Activated CD4-positive, alpha-beta memory T cell treated with anti-CD3 and anti-CD28 coated beads, Interleukin-2, amount 10 ng/mL, durations not matched to agents 7 days and 5 days (primary cell): Measurements from ENCODE around the gene PAPLN. TPM values are rescaled to one million over a fixed set of nuclear protein-coding genes. Genes with fewer than 3 reads are reported as not detected.
"Not testable (repeated sequence)": the region's sequence is repeated elsewhere in the genome, so short reads cannot be mapped to it uniquely, and the experiment has no call there.

Experiments
- CTCF ChIA-PET: fragments of 350-600 bp; sonication (Branson Sonifier 250); formaldehyde crosslinking; loops from one replicate; lab custom pipeline; 2021; ENCODE audit warnings: antibody characterized with exemption, inconsistent platforms; lab: Charles Lee
- POLR2A ChIA-PET: fragments of 350-600 bp; sonication (Branson Sonifier 250); formaldehyde crosslinking; loops from one replicate; lab custom pipeline; 2021; ENCODE audit warnings: antibody characterized with exemption; lab: Charles Lee
- DNase-seq: peaks from one replicate; pipeline ENCODE4 v3.0.0-alpha.2; 2020
- H3K27ac Mint-ChIP-seq: one replicate; pipeline ENCODE4 v1.8.0; 2021; ENCODE audit warnings: mild to moderate bottlenecking, mixed read lengths
- H3K27me3 Mint-ChIP-seq: one replicate; pipeline ENCODE4 v1.8.0; 2021; ENCODE audit warnings: mixed read lengths
- H3K36me3 Mint-ChIP-seq: one replicate; pipeline ENCODE4 v1.8.0; 2021; ENCODE audit warnings: low read depth, mixed read lengths
- H3K4me1 Mint-ChIP-seq: one replicate; pipeline ENCODE4 v1.8.0; 2021; ENCODE audit warnings: mixed read lengths
- H3K4me3 Mint-ChIP-seq: one replicate; pipeline ENCODE4 v1.8.0; 2021; ENCODE audit warnings: mild to moderate bottlenecking, mixed read lengths
- H3K9me3 Mint-ChIP-seq: one replicate; pipeline ENCODE4 v1.8.0; 2021; ENCODE audit warnings: mixed read lengths
- total RNA-seq, 2 experiments: library from RNA; stranded (reverse); gene quantifications; one replicate each; pipeline ENCODE4 v1.2.3, GENCODE V29; 2021

Gene PAPLN
- 1 to 10 TPM; 1.4 to 1.6 TPM for total RNA-seq

GRCh38 chr14:73237219-73237785, at the start of gene PAPLN:
Gene PAPLN (plus strand): TSS chr14:73237506. CDS start chr14:73239779, 2,273 bp downstream.
- POLR2A ChIA-PET, result no interaction called here

DNA sequence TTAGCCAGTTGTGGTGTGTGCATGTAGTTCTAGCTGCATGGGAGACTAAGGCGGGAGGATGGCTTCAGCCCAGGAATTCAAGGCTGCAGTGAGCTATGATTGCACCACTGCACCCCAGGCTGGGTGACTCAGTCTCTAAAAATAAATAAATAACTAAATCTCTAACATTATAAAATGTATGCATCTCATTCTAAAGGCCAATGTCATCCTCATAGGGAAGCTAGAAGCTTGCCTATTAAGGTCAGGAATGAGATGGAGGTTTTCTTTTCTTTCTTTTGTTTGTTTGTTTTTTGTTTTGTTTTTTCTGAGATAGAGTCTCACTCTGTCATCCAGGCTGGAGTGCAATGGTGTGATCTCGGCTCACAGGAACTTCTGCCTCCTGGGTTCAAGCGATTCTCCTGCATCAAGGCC, 48.8 kb upstream of the PAPLN start:
- Mint-ChIP-seq H3K27ac (no peak overlapping the region), H3K4me3 (no peak overlapping the region), H3K9me3 (no peaks in the 10 kb centered on the region), H3K36me3 (peaks cover 30% of the 10 kb centered on the region), H3K4me1 (no peaks in the 10 kb centered on the region), H3K27me3 (no peaks in the 10 kb centered on the region)
- ChIA-PET POLR2A (no interaction called here), CTCF (no interaction called here)
- DNase-seq, result no peak

More at GRCh38 chr14:73237219-73237785, at the start of gene PAPLN:
- Mint-ChIP-seq H3K9me3 (no peaks in the 10 kb centered on the region), H3K4me3 (peak within 1 kb of the TSS; percentile 46), H3K4me1 (peaks cover 24% of the 10 kb centered on the region), H3K36me3 (peaks cover 3% of the 10 kb centered on the region), H3K27ac (no peak within 1 kb of the TSS), H3K27me3 (peaks cover 76% of the 10 kb centered on the region)
- CTCF ChIA-PET, result no interaction called here
- no peak for DNase-seq

GRCh38 chr14:73189651-73190050, 47.7 kb upstream of the PAPLN start:
- no peaks in the 10 kb centered on the region for H3K27me3 Mint-ChIP-seq
- H3K36me3 Mint-ChIP-seq, result peaks cover 34% of the 10 kb centered on the region
- no peaks in the 10 kb centered on the region for H3K4me1 Mint-ChIP-seq
- H3K27ac Mint-ChIP-seq, result no peak overlapping the region
- POLR2A ChIA-PET, result no interaction called here
- H3K9me3 Mint-ChIP-seq, result no peaks in the 10 kb centered on the region
- DNase-seq, result no peak
- H3K4me3 Mint-ChIP-seq, result no peak overlapping the region
- CTCF ChIA-PET, result no interaction called here

DNA sequence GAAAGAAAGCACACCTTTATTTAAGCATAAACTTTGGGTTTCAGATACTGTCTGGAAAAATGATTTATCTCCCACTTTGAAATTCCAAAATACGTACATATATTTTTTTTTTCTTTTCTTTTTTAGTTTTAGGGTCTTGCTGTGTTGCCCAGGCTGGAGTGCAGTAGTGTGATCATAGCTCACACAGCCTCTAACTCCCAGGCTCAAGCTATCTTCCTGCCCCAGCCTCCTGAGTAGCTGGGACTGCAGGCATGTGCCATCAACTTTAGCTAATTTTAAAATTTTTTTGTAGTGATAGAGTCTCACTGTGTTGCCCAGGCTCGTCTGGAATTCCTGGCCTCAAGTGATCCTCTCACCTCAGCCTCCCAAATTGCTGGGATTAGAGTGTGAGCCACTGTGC, 45.9 kb upstream of the PAPLN start:
- Mint-ChIP-seq H3K27ac (no peak overlapping the region), H3K4me1 (no peaks in the 10 kb centered on the region), H3K9me3 (no peaks in the 10 kb centered on the region), H3K36me3 (peaks cover 41% of the 10 kb centered on the region), H3K4me3 (no peak overlapping the region), H3K27me3 (no peaks in the 10 kb centered on the region)
- DNase-seq, result no peak
- POLR2A ChIA-PET, result no interaction called here
- CTCF ChIA-PET, result interaction anchor here (0.9 kb wide), 1 partner anchor 19 kb away, joined by 3 read pairs; no protein-coding TSS in a partner anchor

DNA sequence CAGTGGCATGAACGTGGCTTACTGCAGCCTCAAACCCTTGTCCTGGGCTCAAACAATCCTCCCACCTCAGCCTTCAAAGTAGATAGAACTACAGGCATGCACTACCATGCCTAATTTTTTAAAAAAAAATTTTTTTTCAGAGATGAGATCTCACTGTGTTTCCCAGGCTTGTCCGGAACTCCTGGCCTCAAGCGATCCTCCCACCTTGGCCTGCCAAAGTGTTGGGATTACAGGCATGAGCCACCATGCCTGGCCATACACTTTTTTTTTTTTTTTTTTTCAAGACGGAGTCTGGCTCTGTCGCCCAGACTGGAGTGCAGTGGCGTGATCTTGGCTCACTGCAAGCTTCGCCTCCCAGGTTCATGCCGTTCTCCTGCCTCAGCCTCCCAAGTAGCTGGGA, 43.0 kb upstream of the PAPLN start:
- POLR2A ChIA-PET, H3K27ac Mint-ChIP-seq, DNase-seq, H3K9me3 Mint-ChIP-seq, CTCF ChIA-PET, H3K4me3 Mint-ChIP-seq, H3K4me1 Mint-ChIP-seq, H3K27me3 Mint-ChIP-seq: not testable (repeated sequence)
- peaks cover 41% of the 10 kb centered on the region for H3K36me3 Mint-ChIP-seq

DNA sequence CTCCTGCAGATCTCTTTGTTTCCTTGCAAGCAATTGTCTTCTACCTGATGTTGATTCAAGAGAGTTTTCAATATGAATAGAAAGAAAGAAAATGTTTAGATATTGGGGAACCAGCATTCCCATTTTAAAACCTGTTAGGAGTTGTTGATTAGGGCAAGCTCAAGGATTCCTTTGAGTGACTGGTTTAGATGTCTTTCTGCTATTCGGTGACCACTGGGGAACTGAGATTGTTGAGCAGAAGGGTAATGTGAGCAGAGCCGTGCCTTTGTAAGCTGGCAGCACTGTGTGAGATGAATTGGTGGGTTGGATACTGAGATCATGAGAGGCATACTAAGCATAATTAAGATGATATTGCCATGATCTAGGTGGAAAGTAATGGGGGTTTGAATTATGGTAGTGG, 39.1 kb upstream of the PAPLN start:
- Mint-ChIP-seq H3K9me3 (no peaks in the 10 kb centered on the region), H3K4me3 (no peak overlapping the region), H3K36me3 (peaks cover 58% of the 10 kb centered on the region), H3K4me1 (no peaks in the 10 kb centered on the region), H3K27ac (no peak overlapping the region), H3K27me3 (no peaks in the 10 kb centered on the region)
- CTCF ChIA-PET, result interaction anchor here (0.9 kb wide), 1 partner anchor 11 kb away, joined by 3 read pairs; no protein-coding TSS in a partner anchor
- POLR2A ChIA-PET, result no interaction called here
- DNase-seq, result no peak

DNA sequence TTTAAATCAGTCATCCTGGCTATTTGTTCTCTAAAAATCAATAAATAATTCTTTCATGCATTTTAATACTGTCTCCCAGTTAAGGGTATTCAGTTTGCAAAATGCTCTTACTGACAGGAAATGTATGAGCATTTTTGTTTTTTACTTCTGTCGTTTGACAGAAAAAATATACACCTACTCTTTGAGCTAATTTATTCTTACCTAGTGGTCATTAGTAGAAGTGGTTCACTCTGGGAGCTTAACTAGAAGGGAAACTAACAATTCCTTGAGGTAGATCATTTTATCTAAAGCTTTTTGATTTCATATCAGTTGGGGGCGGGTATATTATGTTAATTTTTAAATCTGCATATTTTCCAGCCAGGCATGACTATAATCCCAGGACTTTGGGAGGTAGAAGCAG, 33.8 kb upstream of the PAPLN start:
- no peaks in the 10 kb centered on the region for H3K4me1 Mint-ChIP-seq
- no peaks in the 10 kb centered on the region for H3K27me3 Mint-ChIP-seq

DNA sequence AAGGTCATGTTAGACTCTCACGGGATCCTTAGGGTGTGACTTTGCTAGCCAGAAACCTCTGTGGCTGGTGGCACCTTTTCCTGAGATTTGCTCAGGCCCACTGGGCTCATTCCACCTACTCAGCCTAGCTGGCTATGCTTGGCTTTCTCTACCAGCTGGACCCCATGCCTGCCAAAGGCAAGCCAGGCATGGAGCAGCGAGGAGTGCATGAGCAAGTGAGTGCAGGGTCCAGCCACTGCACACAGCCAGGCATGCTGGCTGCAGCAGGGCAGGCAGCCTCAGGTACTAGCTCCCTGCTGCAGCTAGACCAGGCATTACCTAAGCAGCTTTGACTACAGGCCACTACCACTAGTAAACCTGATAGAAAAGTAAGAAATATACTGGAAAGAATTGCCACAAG, 29.7 kb upstream of the PAPLN start:
- H3K27ac Mint-ChIP-seq, result no peak overlapping the region
- H3K4me3 Mint-ChIP-seq, result no peak overlapping the region
- DNase-seq, result no peak
- no peaks in the 10 kb centered on the region for H3K4me1 Mint-ChIP-seq
- peaks cover 8% of the 10 kb centered on the region for H3K9me3 Mint-ChIP-seq
- ChIA-PET POLR2A (no interaction called here), CTCF (no interaction called here)
- no peaks in the 10 kb centered on the region for H3K27me3 Mint-ChIP-seq
- peaks cover 74% of the 10 kb centered on the region for H3K36me3 Mint-ChIP-seq

More for the DNA sequence above, 33.8 kb upstream of the PAPLN start:
- ChIA-PET POLR2A (no interaction called here), CTCF (interaction anchor here (0.6 kb wide), 1 partner anchor 59 kb away, joined by 4 read pairs; no protein-coding TSS in a partner anchor)
- Mint-ChIP-seq H3K36me3 (peaks cover 68% of the 10 kb centered on the region), H3K9me3 (peaks cover 8% of the 10 kb centered on the region), H3K27ac (no peak overlapping the region), H3K4me3 (no peak overlapping the region)
- DNase-seq, result no peak

- Mint-ChIP-seq H3K27me3 (no peaks in the 10 kb centered on the region), H3K4me3 (no peak overlapping the region), H3K36me3 (peaks cover 76% of the 10 kb centered on the region), H3K9me3 (peaks cover 8% of the 10 kb centered on the region), H3K4me1 (no peaks in the 10 kb centered on the region), H3K27ac (no peak overlapping the region)
- POLR2A ChIA-PET, result no interaction called here
- CTCF ChIA-PET, result no interaction called here
- DNase-seq, result no peak
Observed at GRCh38 chr14:73208390-73208789, 28.9 kb upstream of the PAPLN start.

GRCh38 chr14:73208846-73209245, 28.5 kb upstream of the PAPLN start:
- CTCF ChIA-PET, result no interaction called here
- POLR2A ChIA-PET, result no interaction called here
- no peak overlapping the region for H3K4me3 Mint-ChIP-seq
- no peak for DNase-seq
- peaks cover 8% of the 10 kb centered on the region for H3K9me3 Mint-ChIP-seq
- H3K4me1 Mint-ChIP-seq, result no peaks in the 10 kb centered on the region
- H3K27me3 Mint-ChIP-seq, result no peaks in the 10 kb centered on the region
- H3K27ac Mint-ChIP-seq, result no peak overlapping the region
- H3K36me3 Mint-ChIP-seq, result peaks cover 77% of the 10 kb centered on the region

DNA sequence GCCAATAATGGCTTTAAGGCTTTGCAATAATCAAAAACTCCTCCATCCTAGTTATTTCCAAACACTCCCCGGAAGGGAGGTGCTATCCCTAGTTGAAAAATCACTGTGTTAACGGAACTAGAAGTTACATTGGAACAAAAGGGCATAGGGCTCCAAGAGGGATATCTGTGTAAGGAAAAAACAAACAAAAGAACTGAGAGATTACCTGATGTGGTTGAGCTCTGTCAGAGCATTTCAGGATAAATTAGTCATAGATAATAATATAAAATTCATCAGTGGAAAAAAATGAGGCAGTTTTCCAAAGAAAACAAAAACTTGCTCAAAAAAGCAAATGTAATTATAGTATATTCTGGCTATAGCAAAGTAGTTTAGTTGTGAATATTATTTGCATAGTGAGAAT, 27.4 kb upstream of the PAPLN start:
- DNase-seq, result no peak
- ChIA-PET POLR2A (no interaction called here), CTCF (no interaction called here)
- no peak overlapping the region for H3K4me3 Mint-ChIP-seq
- no peaks in the 10 kb centered on the region for H3K4me1 Mint-ChIP-seq
- peaks cover 79% of the 10 kb centered on the region for H3K36me3 Mint-ChIP-seq
- H3K27me3 Mint-ChIP-seq, result no peaks in the 10 kb centered on the region
- H3K27ac Mint-ChIP-seq, result no peak overlapping the region
- H3K9me3 Mint-ChIP-seq, result peaks cover 8% of the 10 kb centered on the region

GRCh38 chr14:73211251-73212040, 25.9 kb upstream of the PAPLN start:
- ChIA-PET CTCF (no interaction called here), POLR2A (interaction anchor here (1.6 kb wide), 1 partner anchor 9 kb away, joined by 4 read pairs; no protein-coding TSS in a partner anchor)
- no peaks in the 10 kb centered on the region for H3K4me1 Mint-ChIP-seq
- H3K36me3 Mint-ChIP-seq, result peaks cover 73% of the 10 kb centered on the region
- H3K27me3 Mint-ChIP-seq, result no peaks in the 10 kb centered on the region
- H3K27ac Mint-ChIP-seq, result no peak overlapping the region
- DNase-seq, result no peak
- H3K4me3 Mint-ChIP-seq, result no peak overlapping the region
- H3K9me3 Mint-ChIP-seq, result peaks cover 8% of the 10 kb centered on the region

DNA sequence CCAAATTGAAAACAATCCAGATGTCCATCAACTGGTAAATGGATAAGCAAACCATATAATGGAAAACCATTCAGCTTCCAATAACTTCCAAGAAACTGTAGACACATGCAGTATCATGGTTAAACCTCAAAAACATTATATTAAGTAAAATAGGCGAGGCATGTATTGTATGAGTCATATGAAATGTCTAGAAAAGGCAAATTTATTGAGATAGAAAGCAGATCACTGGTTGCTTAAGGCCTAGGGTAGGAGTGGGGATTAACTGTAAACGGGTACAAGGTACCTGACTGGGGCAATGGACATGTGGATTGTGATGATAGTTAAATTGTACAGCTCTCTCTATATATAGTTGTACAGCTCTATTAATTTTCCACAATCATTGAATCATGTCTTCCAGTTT, 21.3 kb upstream of the PAPLN start:
- CTCF ChIA-PET, result interaction anchor here (0.7 kb wide), 1 partner anchor 12 kb away, joined by 5 read pairs; no protein-coding TSS in a partner anchor
- Mint-ChIP-seq H3K27ac (no peak overlapping the region), H3K27me3 (no peaks in the 10 kb centered on the region), H3K36me3 (peaks cover 62% of the 10 kb centered on the region), H3K9me3 (no peaks in the 10 kb centered on the region), H3K4me1 (peaks cover 5% of the 10 kb centered on the region), H3K4me3 (no peak overlapping the region)
- DNase-seq, result no peak
- POLR2A ChIA-PET, result no interaction called here
